SK-N-SH (cell line): ENCODE results near the gene KCNJ10.

ENCODE experiments used
- CTCF ChIP-seq: fragments of 200-600 bp; sonication (generic); IDR thresholded peaks from 2 replicates; pipeline ENCODE4 v1.6.1; 2017; ENCODE audit warnings: antibody characterized with exemption, mild to moderate bottlenecking, moderate library complexity
- EZH2phosphoT487 ChIP-seq: fragments of 200-600 bp; sonication (generic); IDR thresholded peaks from 2 replicates; pipeline ENCODE4 v1.6.1; 2017; ENCODE audit warnings: low read depth, mixed run types, mild to moderate bottlenecking, antibody characterized with exemption, moderate library complexity, borderline replicate concordance
- GABPA ChIP-seq: IDR thresholded peaks from 2 replicates; pipeline ENCODE4 v1.4.0; 2012; ENCODE audit warnings: low read depth, mild to moderate bottlenecking
- GATA2 ChIP-seq: sonication (generic); formaldehyde crosslinking; IDR thresholded peaks from 2 replicates; pipeline ENCODE4 v1.5.0; 2020; ENCODE audit warnings: mild to moderate bottlenecking, missing genetic modification reagents
- IRF3 ChIP-seq: fragments of 150-350 bp; IDR thresholded peaks from 2 replicates; pipeline ENCODE4 v1.6.1; 2016; ENCODE audit warnings: mild to moderate bottlenecking, low read depth, low read length
- MXI1 ChIP-seq: IDR thresholded peaks from 2 replicates; pipeline ENCODE4 v1.6.1; 2012; ENCODE audit warnings: mild to moderate bottlenecking, low read depth, low read length, improper control_type of control experiment
- POLR2AphosphoS5 ChIP-seq: IDR thresholded peaks from 2 replicates; pipeline ENCODE4 v1.6.1; 2012; ENCODE audit warnings: low read depth, low read length
- RCOR1 ChIP-seq: fragments of 150-350 bp; IDR thresholded peaks from 2 replicates; pipeline ENCODE4 v1.6.1; 2017; ENCODE audit warnings: antibody characterized with exemption, low read length
- REST ChIP-seq: IDR thresholded peaks from 2 replicates; pipeline ENCODE4 v1.6.1; 2012; ENCODE audit warnings: mild to moderate bottlenecking, low read depth, low read length, moderate library complexity
- SMC3 ChIP-seq: IDR thresholded peaks from 2 replicates; pipeline ENCODE4 v1.6.1; 2012; ENCODE audit warnings: low read depth, low read length, improper control_type of control experiment
- USF1 ChIP-seq: IDR thresholded peaks from 2 replicates; pipeline ENCODE4 v1.4.0; 2012; ENCODE audit warnings: low read depth, borderline replicate concordance
- USF2 ChIP-seq: fragments of 150-350 bp; IDR thresholded peaks from 2 replicates; pipeline ENCODE4 v1.6.1; 2017; ENCODE audit warnings: antibody characterized with exemption, low read length, low read depth, borderline replicate concordance

- TF ChIP-seq GATA2 (CRISPR knock-in tag): no peak
- TF ChIP-seq CTCF: no peak
- no peak for TF ChIP-seq EZH2phosphoT487
- TF ChIP-seq GABPA: no peak
- TF ChIP-seq MXI1: no peak
- TF ChIP-seq POLR2AphosphoS5: no peak
- no peak for TF ChIP-seq IRF3
- TF ChIP-seq RCOR1: no peak
- TF ChIP-seq USF2: no peak
- no peak for TF ChIP-seq REST
- no peak for TF ChIP-seq SMC3
- TF ChIP-seq USF1: no peak
Observed at GRCh38 chr1:159953536-159954515, 116.1 kb downstream of the KCNJ10 start, which contains the start of gene SLAMF9.
